ENCODE results near the gene ABCA5.

- TF ChIP-seq, protein P1, sequence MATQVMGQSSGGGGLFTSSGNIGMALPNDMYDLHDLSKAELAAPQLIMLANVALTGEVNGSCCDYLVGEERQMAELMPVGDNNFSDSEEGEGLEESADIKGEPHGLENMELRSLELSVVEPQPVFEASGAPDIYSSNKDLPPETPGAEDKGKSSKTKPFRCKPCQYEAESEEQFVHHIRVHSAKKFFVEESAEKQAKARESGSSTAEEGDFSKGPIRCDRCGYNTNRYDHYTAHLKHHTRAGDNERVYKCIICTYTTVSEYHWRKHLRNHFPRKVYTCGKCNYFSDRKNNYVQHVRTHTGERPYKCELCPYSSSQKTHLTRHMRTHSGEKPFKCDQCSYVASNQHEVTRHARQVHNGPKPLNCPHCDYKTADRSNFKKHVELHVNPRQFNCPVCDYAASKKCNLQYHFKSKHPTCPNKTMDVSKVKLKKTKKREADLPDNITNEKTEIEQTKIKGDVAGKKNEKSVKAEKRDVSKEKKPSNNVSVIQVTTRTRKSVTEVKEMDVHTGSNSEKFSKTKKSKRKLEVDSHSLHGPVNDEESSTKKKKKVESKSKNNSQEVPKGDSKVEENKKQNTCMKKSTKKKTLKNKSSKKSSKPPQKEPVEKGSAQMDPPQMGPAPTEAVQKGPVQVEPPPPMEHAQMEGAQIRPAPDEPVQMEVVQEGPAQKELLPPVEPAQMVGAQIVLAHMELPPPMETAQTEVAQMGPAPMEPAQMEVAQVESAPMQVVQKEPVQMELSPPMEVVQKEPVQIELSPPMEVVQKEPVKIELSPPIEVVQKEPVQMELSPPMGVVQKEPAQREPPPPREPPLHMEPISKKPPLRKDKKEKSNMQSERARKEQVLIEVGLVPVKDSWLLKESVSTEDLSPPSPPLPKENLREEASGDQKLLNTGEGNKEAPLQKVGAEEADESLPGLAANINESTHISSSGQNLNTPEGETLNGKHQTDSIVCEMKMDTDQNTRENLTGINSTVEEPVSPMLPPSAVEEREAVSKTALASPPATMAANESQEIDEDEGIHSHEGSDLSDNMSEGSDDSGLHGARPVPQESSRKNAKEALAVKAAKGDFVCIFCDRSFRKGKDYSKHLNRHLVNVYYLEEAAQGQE (IDR thresholded peaks at IDR 0.05; ENCODE audit: insufficient replicate concordance, low read depth) = no peak
- no peak for TF ChIP-seq POLR2AphosphoS5 (IDR thresholded peaks at IDR 0.05; ENCODE audit: low read depth)
- TF ChIP-seq, protein P2, sequence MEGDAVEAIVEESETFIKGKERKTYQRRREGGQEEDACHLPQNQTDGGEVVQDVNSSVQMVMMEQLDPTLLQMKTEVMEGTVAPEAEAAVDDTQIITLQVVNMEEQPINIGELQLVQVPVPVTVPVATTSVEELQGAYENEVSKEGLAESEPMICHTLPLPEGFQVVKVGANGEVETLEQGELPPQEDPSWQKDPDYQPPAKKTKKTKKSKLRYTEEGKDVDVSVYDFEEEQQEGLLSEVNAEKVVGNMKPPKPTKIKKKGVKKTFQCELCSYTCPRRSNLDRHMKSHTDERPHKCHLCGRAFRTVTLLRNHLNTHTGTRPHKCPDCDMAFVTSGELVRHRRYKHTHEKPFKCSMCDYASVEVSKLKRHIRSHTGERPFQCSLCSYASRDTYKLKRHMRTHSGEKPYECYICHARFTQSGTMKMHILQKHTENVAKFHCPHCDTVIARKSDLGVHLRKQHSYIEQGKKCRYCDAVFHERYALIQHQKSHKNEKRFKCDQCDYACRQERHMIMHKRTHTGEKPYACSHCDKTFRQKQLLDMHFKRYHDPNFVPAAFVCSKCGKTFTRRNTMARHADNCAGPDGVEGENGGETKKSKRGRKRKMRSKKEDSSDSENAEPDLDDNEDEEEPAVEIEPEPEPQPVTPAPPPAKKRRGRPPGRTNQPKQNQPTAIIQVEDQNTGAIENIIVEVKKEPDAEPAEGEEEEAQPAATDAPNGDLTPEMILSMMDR (IDR thresholded peaks at IDR 0.05; ENCODE audit: insufficient read depth, low read length) = no peak
These were observed 98.4 kb downstream of the ABCA5 start, which contains the start of gene ABCA10 for GRCh38 chr17:69228576-69228975.

Measured in HL-60 (cell line).